ENCODE measurements around the gene ADSL. TPM values are rescaled to one million over a fixed set of nuclear protein-coding genes. Genes with fewer than 3 reads are reported as not detected.

Gene ADSL
- total and polyA plus RNA-seq, 9 of the 15 experiments (the other 6 are each of a cell fraction or from before 2014, with no cell fraction given), result 112 to 322 (median 146) TPM

DNA sequence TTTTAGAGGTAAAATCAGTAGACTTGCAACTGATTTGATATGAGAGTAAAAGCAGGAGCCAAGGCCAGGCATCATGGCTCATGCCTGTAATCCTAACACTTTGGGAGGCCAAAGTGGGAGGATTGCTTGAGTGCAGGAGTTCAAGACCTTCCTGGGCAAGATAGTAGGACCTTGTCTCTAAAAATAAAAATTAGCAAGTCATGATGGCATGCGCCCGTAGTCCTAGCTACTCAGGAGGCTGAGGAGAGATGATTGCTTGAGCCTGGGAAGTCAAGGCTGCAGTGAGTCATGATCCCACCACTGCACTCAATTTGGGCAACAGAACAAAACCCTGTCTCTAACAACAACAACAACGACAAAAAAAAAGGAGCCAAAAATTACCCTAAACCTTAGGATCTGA is 37.6 kb downstream of the ADSL start (continued):
- TF ChIP-seq ETS1 (conservative IDR thresholded peaks at IDR 0.05; ENCODE audit: control insufficient read depth, low read depth, low read length) (no peak), JUND (IDR thresholded peaks at IDR 0.05; ENCODE audit: borderline replicate concordance, low read depth, low read length) (peak; percentile 68; the same call in 1 of the 2 replicates), JUND (tag; IDR thresholded peaks at IDR 0.05; ENCODE audit: borderline replicate concordance, low read depth, low read length) (no peak; the same call in 2 of the 3 replicates), NKRF (IDR thresholded peaks at IDR 0.05; ENCODE audit: borderline replicate concordance) (no peak), MXD1 (CRISPR knock-in tag; IDR thresholded peaks at IDR 0.05; ENCODE audit: borderline replicate concordance, poor library complexity, severe bottlenecking) (no peak), RFX1 (IDR thresholded peaks at IDR 0.05) (peak; percentile 50; the same call in 1 of the 2 replicates), C11orf30 (IDR thresholded peaks at IDR 0.05; ENCODE audit: low read depth) (peak; percentile 82), SIN3A (IDR thresholded peaks at IDR 0.05; ENCODE audit: borderline replicate concordance in 2 of 2, control insufficient read depth in 1 of 2, low read depth in 2 of 2, low read length in 2 of 2) (no peak), MEF2A (IDR thresholded peaks at IDR 0.05; ENCODE audit: control insufficient read depth, low read depth, low read length) (peak; percentile 82), ZNF165 (CRISPR knock-in tag; IDR thresholded peaks at IDR 0.05; ENCODE audit: borderline replicate concordance) (no peak), ZNF143 (CRISPR knock-in tag; IDR thresholded peaks at IDR 0.05) (no peak), RCOR1 (IDR thresholded peaks at IDR 0.05; ENCODE audit: borderline replicate concordance in 1 of 2, low read depth in 2 of 2, low read length in 2 of 2) (peak in 1 of 2 experiments; percentile 49; a peak in 1 of 4 replicates), PHTF2 (CRISPR knock-in tag; IDR thresholded peaks at IDR 0.05) (no peak), MEF2D (tag; conservative IDR thresholded peaks at IDR 0.05; ENCODE audit: low read depth) (peak; percentile 80), NR2C2 (CRISPR knock-in tag; IDR thresholded peaks at IDR 0.05) (no peak), NR2C2 (tag; IDR thresholded peaks at IDR 0.05) (peak; percentile 48; the same call in 1 of the 2 replicates), ZNF133 (CRISPR knock-in tag; IDR thresholded peaks at IDR 0.05) (no peak), LCOR (CRISPR knock-in tag; IDR thresholded peaks at IDR 0.05) (no peak), DPF2 (IDR thresholded peaks at IDR 0.05) (peak; percentile 71), SMARCA4 (IDR thresholded peaks at IDR 0.05) (peak; percentile 43; the same call in 1 of the 2 replicates), MAFF (IDR thresholded peaks at IDR 0.05; ENCODE audit: low read length) (peak; percentile 50; the same call in 1 of the 2 replicates), GATAD2A (IDR thresholded peaks at IDR 0.05) (no peak), FOXP1 (CRISPR knock-in tag; IDR thresholded peaks at IDR 0.05) (no peak), RBM14 (IDR thresholded peaks at IDR 0.05; ENCODE audit: borderline replicate concordance, insufficient read depth, low read depth, low read length) (no peak), NFE2L1 (tag; IDR thresholded peaks at IDR 0.05; ENCODE audit: borderline replicate concordance, low read depth) (peak; percentile 55; the same call in 1 of the 2 replicates), PHB (CRISPR knock-in tag; IDR thresholded peaks at IDR 0.05) (no peak)

All from K562 (cell line).